GM18868 (cell line): ENCODE data around the gene LITAFD.
"Not testable (repeated sequence)": the region's sequence is repeated elsewhere in the genome, so short reads cannot be mapped to it uniquely, and the experiment has no call there.

ENCODE experiments used
- ATAC-seq: cut with Tn5 transposase; IDR thresholded peaks from one replicate; pipeline ENCODE4 v1.9.1; 2021; ENCODE audit warnings: mild to moderate bottlenecking, moderate library complexity; ENCODE audit not compliant: unreplicated experiment

The LITAFD gene

GRCh38 chr16:8882041-8882617 is at the start of gene LITAFD:
LITAFD (plus strand) TSS chr16:8882351; CDS start chr16:8884356, 2,005 bp downstream.
- no peak for ATAC-seq

DNA sequence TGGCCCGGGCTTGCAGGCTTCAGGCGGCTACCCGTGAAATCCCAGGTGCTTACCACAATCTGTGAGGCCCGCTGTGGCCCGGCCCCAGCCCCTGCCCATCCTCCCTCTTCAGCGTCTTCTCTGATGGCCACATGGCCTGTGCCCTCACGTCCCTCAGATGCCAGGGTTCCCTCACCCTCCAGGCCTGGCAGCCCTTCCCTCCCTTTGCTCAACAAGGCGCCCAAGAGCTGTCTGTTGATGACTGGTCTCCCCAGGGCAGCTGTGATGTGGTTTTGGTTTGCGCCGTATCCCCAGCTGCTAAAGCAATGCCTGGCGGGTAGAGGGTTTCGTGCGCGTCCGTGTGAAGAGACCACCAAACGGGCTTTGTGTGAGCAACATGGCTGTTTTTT is 49.4 kb upstream of the LITAFD start:
- ATAC-seq, result no peak

DNA sequence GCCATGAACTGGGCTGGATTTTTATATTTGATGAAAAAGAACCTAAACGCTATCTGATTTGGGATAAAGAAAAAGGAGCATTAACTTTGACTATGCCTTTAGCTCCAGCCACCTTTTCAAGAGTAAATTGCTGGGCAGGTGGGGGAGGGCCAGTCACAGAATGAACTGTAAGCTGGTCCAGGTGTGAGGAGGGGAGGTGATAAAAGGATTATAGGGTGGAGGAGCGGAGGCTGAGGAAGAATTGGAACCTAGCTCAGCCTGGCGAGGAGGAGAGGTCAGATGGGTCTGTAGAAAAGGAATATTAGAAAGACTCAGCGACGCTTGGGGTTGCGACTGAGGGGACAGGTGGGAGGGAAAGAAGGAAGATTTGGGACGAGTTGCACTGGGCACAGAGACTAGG is 45.4 kb upstream of the LITAFD start:
- ATAC-seq, result not testable (repeated sequence)

- not testable (repeated sequence) for ATAC-seq
These were observed 44.6 kb upstream of the LITAFD start for GRCh38 chr16:8837594-8837993.

DNA sequence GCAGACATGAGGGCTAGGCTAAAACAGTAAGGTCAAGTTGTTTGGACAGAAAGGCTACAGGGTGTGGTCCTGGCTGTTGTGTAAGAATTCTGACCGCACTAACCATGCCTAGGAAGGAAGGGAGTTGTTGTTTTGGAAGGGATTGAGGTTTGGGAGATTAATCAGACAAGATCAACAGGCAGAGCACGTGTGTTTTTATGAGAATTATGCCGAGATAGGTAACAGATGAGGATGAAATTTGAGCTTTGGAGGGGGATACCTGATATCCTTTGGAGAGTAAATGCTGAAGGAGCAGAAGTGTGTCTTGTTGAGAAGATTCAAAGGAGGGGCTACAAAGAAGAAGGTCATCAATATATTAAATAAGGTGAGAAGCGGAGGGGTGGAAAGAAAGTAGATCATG is 40.1 kb upstream of the LITAFD start:
- ATAC-seq, result not testable (repeated sequence)

DNA sequence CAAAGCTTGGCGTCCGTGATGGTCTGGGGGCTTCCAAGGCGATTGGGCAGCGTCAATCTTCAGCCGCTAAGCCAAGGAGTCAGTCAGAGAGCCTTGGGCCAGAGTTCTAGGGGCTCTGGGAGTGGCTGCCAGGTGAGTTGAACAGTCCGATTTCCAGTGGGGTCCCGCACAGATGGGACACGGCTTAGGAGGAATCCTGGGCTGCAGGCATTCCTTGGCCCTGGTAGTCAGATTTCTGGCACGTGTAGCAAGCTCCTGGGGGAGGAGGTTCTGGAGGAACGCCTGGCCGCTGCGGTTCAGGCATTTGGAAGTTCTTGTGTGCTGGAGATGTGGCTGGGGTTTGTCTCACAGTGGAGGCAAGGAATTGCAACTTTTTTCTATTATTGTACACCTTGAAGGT is 38.9 kb upstream of the LITAFD start:
- not testable (repeated sequence) for ATAC-seq

DNA sequence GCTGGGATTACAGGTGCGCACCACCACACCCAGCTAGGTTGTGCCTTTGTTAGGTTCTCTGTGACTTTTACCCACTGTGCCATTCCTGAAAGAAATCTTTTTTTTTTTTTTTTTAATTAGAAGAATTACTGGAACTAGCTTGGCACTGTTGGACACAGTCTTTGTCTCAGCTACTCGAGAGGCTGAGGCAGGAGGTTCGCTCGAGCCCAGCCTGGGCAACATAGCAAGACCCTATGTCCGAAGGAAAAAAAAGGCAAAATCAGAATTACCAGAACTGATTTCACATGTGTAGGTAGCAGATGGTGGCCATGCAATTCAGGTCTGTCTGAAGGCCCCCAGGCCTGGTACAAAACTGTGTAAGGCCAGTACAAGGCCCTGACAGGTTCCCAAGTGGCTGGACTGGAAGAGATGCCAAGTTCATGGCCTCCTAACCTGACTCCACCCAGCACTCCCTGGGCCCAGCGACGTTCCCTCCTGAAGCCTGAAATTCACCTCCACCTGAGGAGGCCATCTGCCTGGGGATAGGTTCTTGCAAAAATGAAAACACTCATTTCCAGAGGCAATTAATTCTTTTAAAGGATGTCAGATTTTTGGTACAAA is 36.4 kb upstream of the LITAFD start:
- ATAC-seq, result no peak

DNA sequence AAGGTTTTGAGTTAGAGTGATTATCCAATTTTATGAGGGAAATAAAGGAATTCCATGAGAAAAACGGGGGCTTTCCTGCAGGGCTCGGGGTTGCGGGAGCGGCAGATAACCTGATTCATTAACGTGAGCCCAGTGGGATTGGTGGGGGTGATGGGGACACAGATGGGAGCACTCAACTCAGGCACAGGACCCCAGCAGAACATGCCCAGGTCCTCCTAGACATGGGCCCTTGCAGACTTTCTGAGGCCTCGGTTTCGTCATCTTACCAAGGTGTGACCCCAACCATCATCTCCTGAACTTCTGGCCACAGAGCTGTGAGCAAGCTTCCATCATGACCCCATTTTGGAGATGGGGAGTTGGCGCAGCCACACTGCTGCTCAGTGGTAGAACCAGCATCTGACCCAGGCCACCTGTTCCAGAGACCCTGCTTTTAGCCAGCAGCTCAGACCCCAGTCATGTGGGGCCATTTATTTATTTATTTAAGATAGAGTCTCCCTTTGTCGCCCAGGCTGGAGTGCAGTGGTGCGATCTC is 35.7 kb upstream of the LITAFD start:
- ATAC-seq, result no peak

DNA sequence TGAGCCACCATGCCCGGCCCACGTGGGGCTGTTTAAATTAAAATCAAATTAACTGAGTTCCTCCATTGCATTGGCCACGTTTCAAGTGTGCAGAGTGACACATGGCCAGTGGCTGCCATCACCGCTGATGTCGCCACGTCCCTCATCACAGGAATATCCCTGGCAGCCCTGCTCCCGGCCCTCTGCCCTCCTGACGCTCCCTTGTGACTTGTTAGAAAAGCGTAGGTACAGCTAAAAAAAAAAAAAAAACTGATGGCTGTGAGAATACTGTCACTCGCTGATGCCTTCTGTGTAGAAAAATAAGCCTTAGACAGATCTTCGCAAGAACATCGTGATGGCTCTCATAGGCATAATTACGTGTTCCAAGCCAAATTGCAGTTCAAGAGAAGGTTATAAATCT is 35.0 kb upstream of the LITAFD start:
- no peak for ATAC-seq

GRCh38 chr16:8847623-8848022 is 34.5 kb upstream of the LITAFD start:
- no peak for ATAC-seq

GRCh38 chr16:8848231-8848938 is 33.8 kb upstream of the LITAFD start:
- ATAC-seq, result no peak

- no peak for ATAC-seq
These were observed 33.2 kb upstream of the LITAFD start for GRCh38 chr16:8848939-8849391.

DNA sequence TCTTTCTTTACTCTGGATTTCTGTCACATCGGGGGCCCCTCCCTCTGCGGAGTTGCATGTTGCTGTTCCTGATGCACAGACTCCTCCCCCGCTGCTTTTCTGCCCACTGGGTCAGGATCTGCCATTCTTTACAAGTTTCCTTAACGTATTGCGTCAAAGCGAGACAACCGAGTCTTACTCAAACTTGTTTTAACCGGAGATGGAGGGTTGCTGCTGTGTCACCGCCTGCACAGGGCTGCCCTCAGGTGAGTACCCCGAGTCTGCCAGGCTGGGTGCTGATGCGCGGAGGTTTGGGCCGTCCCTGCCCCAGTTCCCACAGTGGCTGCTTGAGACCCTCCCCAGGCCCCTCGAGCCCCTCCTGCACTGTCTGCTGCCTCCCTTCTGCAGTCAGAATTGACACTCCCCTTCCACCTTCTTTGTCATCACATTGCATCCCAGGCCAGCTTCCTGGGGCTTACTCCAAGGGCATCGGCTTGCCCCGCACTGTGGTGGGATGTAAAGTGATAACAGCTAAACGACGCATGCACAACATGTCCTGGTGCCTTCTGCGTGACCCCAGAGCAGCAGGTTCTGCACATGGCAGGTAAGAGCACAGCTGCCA is 32.6 kb upstream of the LITAFD start:
- no peak for ATAC-seq

- no peak for ATAC-seq
These were observed 31.8 kb upstream of the LITAFD start for GRCh38 chr16:8850279-8850885.

- no peak for ATAC-seq
These were observed 30.3 kb upstream of the LITAFD start for GRCh38 chr16:8851761-8852403.

GRCh38 chr16:8852534-8852933 is 29.6 kb upstream of the LITAFD start:
- no peak for ATAC-seq

GRCh38 chr16:8853150-8853549 is 29.0 kb upstream of the LITAFD start:
- no peak for ATAC-seq

- no peak for ATAC-seq
These were observed 28.5 kb upstream of the LITAFD start for GRCh38 chr16:8853611-8854010.

GRCh38 chr16:8854298-8854948 is 27.7 kb upstream of the LITAFD start:
- ATAC-seq, result no peak
